Panc1 (cell line): ENCODE data around the gene ATXN1.

Experiments used
- POLR2AphosphoS5 ChIP-seq: IDR thresholded peaks from 2 replicates; pipeline ENCODE4 v1.6.1; 2012; ENCODE audit warnings: mild to moderate bottlenecking, low read depth, low read length, moderate library complexity
- TCF7L2 ChIP-seq: IDR thresholded peaks from 2 replicates; pipeline ENCODE4 v1.6.1; 2011; ENCODE audit warnings: mild to moderate bottlenecking, low read depth, low read length, inconsistent platforms
- TF ChIP-seq, protein P1 (sequence below): fragments of 450-650 bp; IDR thresholded peaks from 2 replicates; pipeline ENCODE4 v1.5.1; 2017; ENCODE audit warnings: mild to moderate bottlenecking
- TF ChIP-seq, protein P2 (sequence below), 2 experiments: IDR thresholded peaks; 2 replicates each; pipeline ENCODE4 v1.6.1; 2011 to 2012; ENCODE audit warnings: low read depth in 2 of 2, control low read depth in 1 of 2, low read length in 1 of 2, mild to moderate bottlenecking in 1 of 2, moderate library complexity in 1 of 2; ENCODE audit not compliant: insufficient read depth in 1 of 2

DNA sequence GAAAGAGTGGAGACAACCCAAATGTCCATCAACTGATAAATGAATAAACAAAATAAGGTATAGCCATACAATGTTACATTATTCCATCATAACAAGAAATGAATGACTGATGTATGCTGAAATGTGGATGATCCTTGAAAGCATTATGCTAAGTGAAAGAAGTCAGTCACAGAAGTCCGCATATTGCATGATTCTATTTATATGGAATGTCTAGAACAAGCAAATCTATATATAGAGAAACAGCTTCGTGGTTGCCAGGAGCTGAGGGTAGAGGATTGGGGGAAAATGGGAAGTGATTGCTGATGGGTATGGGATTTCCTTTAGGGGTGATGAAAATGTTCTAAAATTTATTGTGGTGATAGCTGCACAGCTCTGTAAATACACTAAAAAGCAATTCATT is 196.8 kb downstream of the ATXN1 start:
- TF ChIP-seq, protein P1, sequence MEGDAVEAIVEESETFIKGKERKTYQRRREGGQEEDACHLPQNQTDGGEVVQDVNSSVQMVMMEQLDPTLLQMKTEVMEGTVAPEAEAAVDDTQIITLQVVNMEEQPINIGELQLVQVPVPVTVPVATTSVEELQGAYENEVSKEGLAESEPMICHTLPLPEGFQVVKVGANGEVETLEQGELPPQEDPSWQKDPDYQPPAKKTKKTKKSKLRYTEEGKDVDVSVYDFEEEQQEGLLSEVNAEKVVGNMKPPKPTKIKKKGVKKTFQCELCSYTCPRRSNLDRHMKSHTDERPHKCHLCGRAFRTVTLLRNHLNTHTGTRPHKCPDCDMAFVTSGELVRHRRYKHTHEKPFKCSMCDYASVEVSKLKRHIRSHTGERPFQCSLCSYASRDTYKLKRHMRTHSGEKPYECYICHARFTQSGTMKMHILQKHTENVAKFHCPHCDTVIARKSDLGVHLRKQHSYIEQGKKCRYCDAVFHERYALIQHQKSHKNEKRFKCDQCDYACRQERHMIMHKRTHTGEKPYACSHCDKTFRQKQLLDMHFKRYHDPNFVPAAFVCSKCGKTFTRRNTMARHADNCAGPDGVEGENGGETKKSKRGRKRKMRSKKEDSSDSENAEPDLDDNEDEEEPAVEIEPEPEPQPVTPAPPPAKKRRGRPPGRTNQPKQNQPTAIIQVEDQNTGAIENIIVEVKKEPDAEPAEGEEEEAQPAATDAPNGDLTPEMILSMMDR: no peak
- no peak for TF ChIP-seq TCF7L2
- TF ChIP-seq, protein P2, sequence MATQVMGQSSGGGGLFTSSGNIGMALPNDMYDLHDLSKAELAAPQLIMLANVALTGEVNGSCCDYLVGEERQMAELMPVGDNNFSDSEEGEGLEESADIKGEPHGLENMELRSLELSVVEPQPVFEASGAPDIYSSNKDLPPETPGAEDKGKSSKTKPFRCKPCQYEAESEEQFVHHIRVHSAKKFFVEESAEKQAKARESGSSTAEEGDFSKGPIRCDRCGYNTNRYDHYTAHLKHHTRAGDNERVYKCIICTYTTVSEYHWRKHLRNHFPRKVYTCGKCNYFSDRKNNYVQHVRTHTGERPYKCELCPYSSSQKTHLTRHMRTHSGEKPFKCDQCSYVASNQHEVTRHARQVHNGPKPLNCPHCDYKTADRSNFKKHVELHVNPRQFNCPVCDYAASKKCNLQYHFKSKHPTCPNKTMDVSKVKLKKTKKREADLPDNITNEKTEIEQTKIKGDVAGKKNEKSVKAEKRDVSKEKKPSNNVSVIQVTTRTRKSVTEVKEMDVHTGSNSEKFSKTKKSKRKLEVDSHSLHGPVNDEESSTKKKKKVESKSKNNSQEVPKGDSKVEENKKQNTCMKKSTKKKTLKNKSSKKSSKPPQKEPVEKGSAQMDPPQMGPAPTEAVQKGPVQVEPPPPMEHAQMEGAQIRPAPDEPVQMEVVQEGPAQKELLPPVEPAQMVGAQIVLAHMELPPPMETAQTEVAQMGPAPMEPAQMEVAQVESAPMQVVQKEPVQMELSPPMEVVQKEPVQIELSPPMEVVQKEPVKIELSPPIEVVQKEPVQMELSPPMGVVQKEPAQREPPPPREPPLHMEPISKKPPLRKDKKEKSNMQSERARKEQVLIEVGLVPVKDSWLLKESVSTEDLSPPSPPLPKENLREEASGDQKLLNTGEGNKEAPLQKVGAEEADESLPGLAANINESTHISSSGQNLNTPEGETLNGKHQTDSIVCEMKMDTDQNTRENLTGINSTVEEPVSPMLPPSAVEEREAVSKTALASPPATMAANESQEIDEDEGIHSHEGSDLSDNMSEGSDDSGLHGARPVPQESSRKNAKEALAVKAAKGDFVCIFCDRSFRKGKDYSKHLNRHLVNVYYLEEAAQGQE (IDR thresholded peaks at IDR 0.05; ENCODE audit: insufficient read depth in 1 of 2, low read depth in 2 of 2, low read length in 1 of 2): no peak
- no peak for TF ChIP-seq POLR2AphosphoS5
